ENCODE measurements around the gene GPR146.

- TF ChIP-seq CTCF (IDR thresholded peaks at IDR 0.05) (no peak), POLR2AphosphoS5 (IDR thresholded peaks at IDR 0.05) (no peak), POLR2A (IDR thresholded peaks at IDR 0.05) (no peak), EP300 (IDR thresholded peaks at IDR 0.05) (no peak)
Measured at GRCh38 chr7:1059200-1060091, 15.1 kb downstream of the GPR146 start.
